Measurements from ENCODE around the gene CTLA4.

DNA sequence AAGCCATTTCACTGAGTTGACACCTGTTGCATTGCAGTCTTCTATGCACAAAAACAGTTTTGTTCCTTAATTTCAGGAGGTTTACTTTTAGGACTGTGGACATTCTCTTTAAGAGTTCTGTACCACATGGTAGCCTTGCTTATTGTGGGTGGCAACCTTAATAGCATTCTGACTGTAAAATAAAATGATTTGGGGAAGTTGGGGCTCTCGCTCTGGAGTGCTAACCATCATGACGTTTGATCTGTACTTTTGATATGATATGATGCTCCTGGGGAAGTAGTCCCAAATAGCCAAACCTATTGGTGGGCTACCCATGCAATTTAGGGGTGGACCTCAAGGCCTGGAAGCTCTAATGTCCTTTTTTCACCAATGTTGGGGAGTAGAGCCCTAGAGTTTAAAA lies 3.4 kb downstream of the CTLA4 start:
- TF ChIP-seq, protein P1, sequence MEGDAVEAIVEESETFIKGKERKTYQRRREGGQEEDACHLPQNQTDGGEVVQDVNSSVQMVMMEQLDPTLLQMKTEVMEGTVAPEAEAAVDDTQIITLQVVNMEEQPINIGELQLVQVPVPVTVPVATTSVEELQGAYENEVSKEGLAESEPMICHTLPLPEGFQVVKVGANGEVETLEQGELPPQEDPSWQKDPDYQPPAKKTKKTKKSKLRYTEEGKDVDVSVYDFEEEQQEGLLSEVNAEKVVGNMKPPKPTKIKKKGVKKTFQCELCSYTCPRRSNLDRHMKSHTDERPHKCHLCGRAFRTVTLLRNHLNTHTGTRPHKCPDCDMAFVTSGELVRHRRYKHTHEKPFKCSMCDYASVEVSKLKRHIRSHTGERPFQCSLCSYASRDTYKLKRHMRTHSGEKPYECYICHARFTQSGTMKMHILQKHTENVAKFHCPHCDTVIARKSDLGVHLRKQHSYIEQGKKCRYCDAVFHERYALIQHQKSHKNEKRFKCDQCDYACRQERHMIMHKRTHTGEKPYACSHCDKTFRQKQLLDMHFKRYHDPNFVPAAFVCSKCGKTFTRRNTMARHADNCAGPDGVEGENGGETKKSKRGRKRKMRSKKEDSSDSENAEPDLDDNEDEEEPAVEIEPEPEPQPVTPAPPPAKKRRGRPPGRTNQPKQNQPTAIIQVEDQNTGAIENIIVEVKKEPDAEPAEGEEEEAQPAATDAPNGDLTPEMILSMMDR (conservative IDR thresholded peaks at IDR 0.05; ENCODE audit: low read length) = no peak
- no peak for TF ChIP-seq EZH2phosphoT487 (IDR thresholded peaks at IDR 0.05; ENCODE audit: borderline replicate concordance, low read depth, low read length)

All from OCI-LY7 (cell line).